ENCODE results near the gene CDK5RAP1.

The CDK5RAP1 gene

GRCh38 chr20:33407251-33407650 lies 5.9 kb upstream of the CDK5RAP1 start:
- no peak overlapping the region for H3K4me3 ChIP-seq (ENCODE audit: low read depth, low read length)
- H3K27ac ChIP-seq, result no peak overlapping the region
- in situ Hi-C loops (cut with HindIII; ENCODE audit: low pct_ligation_motif_present, low sequenced_read_pairs), result no loop called here
- H3K27me3 ChIP-seq (replicated peaks), result no peaks in the 10 kb centered on the region
- H3K36me3 ChIP-seq (replicated peaks), result no peaks in the 10 kb centered on the region
- no peak for DNase-seq
- no peak for TF ChIP-seq CTCF (IDR thresholded peaks at IDR 0.05; ENCODE audit: low read depth, low read length, missing control alignments)

- Histone ChIP-seq H3K36me3 (replicated peaks) (no peaks in the 10 kb centered on the region), H3K27me3 (replicated peaks) (no peaks in the 10 kb centered on the region), H3K27ac (no peak overlapping the region), H3K4me3 (ENCODE audit: low read depth, low read length) (no peak overlapping the region)
- no peak for TF ChIP-seq CTCF (IDR thresholded peaks at IDR 0.05; ENCODE audit: low read depth, low read length, missing control alignments)
- in situ Hi-C loops (cut with HindIII; ENCODE audit: low pct_ligation_motif_present, low sequenced_read_pairs), result no loop called here
- no peak for DNase-seq
Measured at GRCh38 chr20:33404281-33404680, 3.0 kb upstream of the CDK5RAP1 start.

- no peaks in the 10 kb centered on the region for H3K36me3 ChIP-seq (replicated peaks)
- peak overlapping the region; percentile 99 for H3K4me3 ChIP-seq (ENCODE audit: low read depth, low read length)
- DNase-seq, result no peak
- H3K27me3 ChIP-seq (replicated peaks), result no peaks in the 10 kb centered on the region
- no peak overlapping the region for H3K27ac ChIP-seq
- in situ Hi-C loops (cut with HindIII; ENCODE audit: low pct_ligation_motif_present, low sequenced_read_pairs), result no loop called here
- TF ChIP-seq CTCF (IDR thresholded peaks at IDR 0.05; ENCODE audit: low read depth, low read length, missing control alignments), result no peak
Measured at GRCh38 chr20:33401921-33402369, 626 bp upstream of the CDK5RAP1 start.

- Histone ChIP-seq H3K27ac (no peak overlapping the region), H3K36me3 (replicated peaks) (peaks cover 2% of the 10 kb centered on the region), H3K4me3 (ENCODE audit: low read depth, low read length) (peak overlapping the region; percentile 99), H3K27me3 (replicated peaks) (no peaks in the 10 kb centered on the region)
- DNase-seq, result no peak
- TF ChIP-seq CTCF (IDR thresholded peaks at IDR 0.05; ENCODE audit: low read depth, low read length, missing control alignments), result peak; percentile 26
- in situ Hi-C loops (cut with HindIII; ENCODE audit: low pct_ligation_motif_present, low sequenced_read_pairs), result no loop called here
Measured at GRCh38 chr20:33400812-33401183, 521 bp downstream of the CDK5RAP1 start.

- in situ Hi-C loops (cut with HindIII; ENCODE audit: low pct_ligation_motif_present, low sequenced_read_pairs), result no loop called here
- H3K4me3 ChIP-seq (ENCODE audit: low read depth, low read length), result no peak overlapping the region
- no peak for TF ChIP-seq CTCF (IDR thresholded peaks at IDR 0.05; ENCODE audit: low read depth, low read length, missing control alignments)
- peaks cover 2% of the 10 kb centered on the region for H3K36me3 ChIP-seq (replicated peaks)
- H3K27me3 ChIP-seq (replicated peaks), result no peaks in the 10 kb centered on the region
- DNase-seq, result no peak
- H3K27ac ChIP-seq, result no peak overlapping the region
Measured at GRCh38 chr20:33399924-33400323, 1.4 kb downstream of the CDK5RAP1 start.

- no peak for DNase-seq
- Histone ChIP-seq H3K27ac (no peak overlapping the region), H3K27me3 (replicated peaks) (no peaks in the 10 kb centered on the region), H3K4me3 (ENCODE audit: low read depth, low read length) (no peak overlapping the region), H3K36me3 (replicated peaks) (peaks cover 15% of the 10 kb centered on the region)
- peak; percentile 49 for TF ChIP-seq CTCF (IDR thresholded peaks at IDR 0.05; ENCODE audit: low read depth, low read length, missing control alignments)
- in situ Hi-C loops (cut with HindIII; ENCODE audit: low pct_ligation_motif_present, low sequenced_read_pairs), result no loop called here
Measured at GRCh38 chr20:33394718-33395117, 6.6 kb downstream of the CDK5RAP1 start.
